BE2C (cell line): Measurements from ENCODE around the gene CUBN.

Experiments used
- DNase-seq: peaks from one replicate; pipeline ENCODE4 v3.0.0-alpha.2; 2020
- H3K27me3 ChIP-seq: fragments of 250-450 bp; sonication (Bioruptor Pico); 2 replicates; pipeline ENCODE4 v1.5.1; 2020; ENCODE audit warnings: mild to moderate bottlenecking
- H3K36me3 ChIP-seq: fragments of 250-450 bp; sonication (Bioruptor Pico); 2 replicates; pipeline ENCODE4 v1.5.1; 2020; ENCODE audit warnings: mild to moderate bottlenecking
- H3K4me1 ChIP-seq: fragments of 250-450 bp; sonication (Bioruptor Pico); 2 replicates; pipeline ENCODE4 v1.5.1; 2020
- H3K4me3 ChIP-seq: 2 replicates; pipeline ENCODE4 v1.5.1; 2011; ENCODE audit warnings: low read depth, low read length
- H3K9me3 ChIP-seq: fragments of 250-450 bp; sonication (Bioruptor Pico); 2 replicates; pipeline ENCODE4 v1.5.1; 2020
- CTCF ChIP-seq: IDR thresholded peaks from 2 replicates; pipeline ENCODE4 v1.5.1; 2012; ENCODE audit warnings: mild to moderate bottlenecking, low read depth, low read length

CUBN gene

GRCh38 chr10:16890691-16891090 is 238.9 kb downstream of the CUBN start:
- DNase-seq: no peak
- Histone ChIP-seq H3K4me3 (no peak overlapping the region), H3K9me3 (no peaks in the 10 kb centered on the region), H3K27me3 (no peaks in the 10 kb centered on the region), H3K36me3 (no peaks in the 10 kb centered on the region), H3K4me1 (peaks cover 13% of the 10 kb centered on the region)
- TF ChIP-seq CTCF: no peak

GRCh38 chr10:16887565-16887964 is 242.0 kb downstream of the CUBN start:
- Histone ChIP-seq H3K36me3 (no peaks in the 10 kb centered on the region), H3K27me3 (no peaks in the 10 kb centered on the region), H3K4me1 (peaks cover 12% of the 10 kb centered on the region), H3K9me3 (no peaks in the 10 kb centered on the region), H3K4me3 (no peak overlapping the region)
- DNase-seq: peak; percentile 17
- TF ChIP-seq CTCF: no peak

GRCh38 chr10:16886031-16886430 is 243.6 kb downstream of the CUBN start:
- DNase-seq: no peak
- H3K27me3 ChIP-seq: no peaks in the 10 kb centered on the region
- H3K9me3 ChIP-seq: no peaks in the 10 kb centered on the region
- TF ChIP-seq CTCF: no peak
- H3K4me3 ChIP-seq: no peak overlapping the region
- H3K36me3 ChIP-seq: no peaks in the 10 kb centered on the region
- peaks cover 2% of the 10 kb centered on the region; the same call in 1 of the 2 replicates for H3K4me1 ChIP-seq

- Histone ChIP-seq H3K27me3 (no peaks in the 10 kb centered on the region), H3K4me1 (peaks cover 2% of the 10 kb centered on the region; the same call in 1 of the 2 replicates), H3K36me3 (no peaks in the 10 kb centered on the region), H3K4me3 (no peak overlapping the region), H3K9me3 (no peaks in the 10 kb centered on the region)
- DNase-seq: no peak
- no peak for TF ChIP-seq CTCF
Measured at GRCh38 chr10:16884497-16884896, 245.1 kb downstream of the CUBN start.

GRCh38 chr10:16883084-16883483 is 246.5 kb downstream of the CUBN start:
- Histone ChIP-seq H3K4me3 (no peak overlapping the region), H3K27me3 (no peaks in the 10 kb centered on the region), H3K4me1 (no peaks in the 10 kb centered on the region; the same call in 1 of the 2 replicates), H3K9me3 (no peaks in the 10 kb centered on the region), H3K36me3 (no peaks in the 10 kb centered on the region)
- DNase-seq: no peak
- no peak for TF ChIP-seq CTCF

GRCh38 chr10:16870331-16870730 is 259.3 kb downstream of the CUBN start:
- no peak for DNase-seq
- no peaks in the 10 kb centered on the region for H3K27me3 ChIP-seq
- no peaks in the 10 kb centered on the region for H3K36me3 ChIP-seq
- no peak overlapping the region for H3K4me3 ChIP-seq
- no peak for TF ChIP-seq CTCF
- H3K4me1 ChIP-seq: peaks cover 10% of the 10 kb centered on the region
- H3K9me3 ChIP-seq: no peaks in the 10 kb centered on the region
